ENCODE measurements around the gene C1orf50.

C1orf50 gene

GRCh38 chr1:42815941-42816584 lies 49.0 kb downstream of the C1orf50 start:
- Histone ChIP-seq H3K27me3 (ENCODE audit: control insufficient read depth, insufficient read depth, low read length) (no peaks in the 10 kb centered on the region), H3K27ac (peak overlapping the region; percentile 94), H3K4me3 (ENCODE audit: low read depth, low read length) (peak overlapping the region; percentile 69)

GRCh38 chr1:42816585-42817439 lies 49.8 kb downstream of the C1orf50 start, which contains the start of the genes ERMAP and SVBP:
ERMAP (plus strand) TSS chr1:42817122; CDS start chr1:42830449, 13,327 bp downstream.
SVBP (minus strand) TSS chr1:42817397; CDS start chr1:42816544, 853 bp downstream.
- Histone ChIP-seq H3K9ac (no peak within 1 kb of the TSS), H3K9me3 (ENCODE audit: control insufficient read depth, low read length) (no peaks in the 10 kb centered on the region), H3K27ac (peak within 1 kb of the TSS; percentile 94), H3K4me2 (ENCODE audit: low read length) (peak within 1 kb of the TSS; percentile 73), H3K4me3 (ENCODE audit: low read depth, low read length) (peak within 1 kb of the TSS; percentile 89), H3K36me3 (ENCODE audit: control insufficient read depth, insufficient read depth, low read length) (no peaks in the 10 kb centered on the region), H2AFZ (peak within 1 kb of the TSS; percentile 74), H3K4me1 (peaks cover 9% of the 10 kb centered on the region), H3K27me3 (ENCODE audit: control insufficient read depth, insufficient read depth, low read length) (no peaks in the 10 kb centered on the region), H3K79me2 (no peaks in the 10 kb centered on the region)
- TF ChIP-seq CTCF (IDR thresholded peaks at IDR 0.05): no peak

More at GRCh38 chr1:42815941-42816584, 49.0 kb downstream of the C1orf50 start:
- peaks cover 7% of the 10 kb centered on the region for H3K4me1 ChIP-seq
- peak overlapping the region; percentile 73 for H3K4me2 ChIP-seq (ENCODE audit: low read length)
- H3K9me3 ChIP-seq (ENCODE audit: control insufficient read depth, low read length): no peaks in the 10 kb centered on the region
- no peaks in the 10 kb centered on the region for H3K79me2 ChIP-seq
- H3K9ac ChIP-seq: no peak overlapping the region
- H2AFZ ChIP-seq: peak overlapping the region; percentile 74
- TF ChIP-seq CTCF (IDR thresholded peaks at IDR 0.05): no peak
- no peaks in the 10 kb centered on the region for H3K36me3 ChIP-seq (ENCODE audit: control insufficient read depth, insufficient read depth, low read length)

- Histone ChIP-seq H3K4me1 (peaks cover 9% of the 10 kb centered on the region), H3K4me3 (ENCODE audit: low read depth, low read length) (peak overlapping the region; percentile 51), H3K4me2 (ENCODE audit: low read length) (peak overlapping the region; percentile 61), H3K27ac (peak overlapping the region; percentile 94), H3K36me3 (ENCODE audit: control insufficient read depth, insufficient read depth, low read length) (no peaks in the 10 kb centered on the region), H3K79me2 (no peaks in the 10 kb centered on the region), H3K9me3 (ENCODE audit: control insufficient read depth, low read length) (no peaks in the 10 kb centered on the region), H3K9ac (no peak overlapping the region), H2AFZ (peak overlapping the region; percentile 67), H3K27me3 (ENCODE audit: control insufficient read depth, insufficient read depth, low read length) (no peaks in the 10 kb centered on the region)
- TF ChIP-seq CTCF (IDR thresholded peaks at IDR 0.05): no peak
Observed at GRCh38 chr1:42817440-42817767, 50.4 kb downstream of the C1orf50 start.

- no peaks in the 10 kb centered on the region for H3K79me2 ChIP-seq
- H3K9ac ChIP-seq: no peak overlapping the region
- H3K4me1 ChIP-seq: peaks cover 11% of the 10 kb centered on the region
- no peak overlapping the region for H2AFZ ChIP-seq
- peak overlapping the region; percentile 51 for H3K4me3 ChIP-seq (ENCODE audit: low read depth, low read length)
- H3K27me3 ChIP-seq (ENCODE audit: control insufficient read depth, insufficient read depth, low read length): no peaks in the 10 kb centered on the region
- no peaks in the 10 kb centered on the region for H3K9me3 ChIP-seq (ENCODE audit: control insufficient read depth, low read length)
- no peak overlapping the region for H3K27ac ChIP-seq
- peak overlapping the region; percentile 61 for H3K4me2 ChIP-seq (ENCODE audit: low read length)
- TF ChIP-seq CTCF (IDR thresholded peaks at IDR 0.05): no peak
- no peaks in the 10 kb centered on the region for H3K36me3 ChIP-seq (ENCODE audit: control insufficient read depth, insufficient read depth, low read length)
Observed at GRCh38 chr1:42817976-42818375, 50.9 kb downstream of the C1orf50 start.

Data from parathyroid adenoma (tissue), 2 donors.